Brain microvascular endothelial cell (primary cell): Measurements from ENCODE around the gene TMEM271.

Experiments used
- DNase-seq: peaks from one replicate; pipeline ENCODE4 v3.0.0-alpha.2; 2020
- H3K27ac ChIP-seq: fragments of 250-450 bp; sonication (Bioruptor Pico); 2 replicates; pipeline ENCODE4 v1.5.1; 2020; ENCODE audit warnings: mild to moderate bottlenecking, moderate library complexity
- H3K27me3 ChIP-seq: fragments of 250-450 bp; sonication (Bioruptor Pico); replicated peaks from 2 replicates; pipeline ENCODE4 v1.5.1; 2020; ENCODE audit warnings: mild to moderate bottlenecking
- H3K36me3 ChIP-seq: fragments of 250-450 bp; sonication (Bioruptor Pico); replicated peaks from 2 replicates; pipeline ENCODE4 v1.5.1; 2020; ENCODE audit warnings: mild to moderate bottlenecking
- H3K4me3 ChIP-seq: 2 replicates; pipeline ENCODE4 v1.5.1; 2011; ENCODE audit warnings: low read depth, mild to moderate bottlenecking, control low read depth, low read length, moderate library complexity
- CTCF ChIP-seq: IDR thresholded peaks from 2 replicates; pipeline ENCODE4 v1.5.1; 2011; ENCODE audit warnings: low read depth, mild to moderate bottlenecking, moderate library complexity, low read length, control low read depth, inconsistent platforms; ENCODE audit errors: missing control alignments
- in situ Hi-C: cut with HindIII; loops from 2 replicates; pipeline ENCODE4 v1.10.0; 2017; ENCODE audit warnings: low sequenced_read_pairs, low pct_ligation_motif_present

The TMEM271 gene

GRCh38 chr4:572594-572993 lies 3.5 kb downstream of the TMEM271 start:
- H3K27me3 ChIP-seq: peaks cover 31% of the 10 kb centered on the region
- H3K36me3 ChIP-seq: no peaks in the 10 kb centered on the region
- no peak for DNase-seq
- no peak for TF ChIP-seq CTCF
- H3K27ac ChIP-seq: no peak overlapping the region
- in situ Hi-C loops: no loop called here
- no peak overlapping the region for H3K4me3 ChIP-seq

GRCh38 chr4:571838-572572 lies 4.1 kb downstream of the TMEM271 start:
- TF ChIP-seq CTCF: no peak
- peaks cover 25% of the 10 kb centered on the region for H3K27me3 ChIP-seq
- no peak overlapping the region for H3K4me3 ChIP-seq
- DNase-seq: no peak
- in situ Hi-C loops: no loop called here
- H3K36me3 ChIP-seq: no peaks in the 10 kb centered on the region
- no peak overlapping the region for H3K27ac ChIP-seq

DNA sequence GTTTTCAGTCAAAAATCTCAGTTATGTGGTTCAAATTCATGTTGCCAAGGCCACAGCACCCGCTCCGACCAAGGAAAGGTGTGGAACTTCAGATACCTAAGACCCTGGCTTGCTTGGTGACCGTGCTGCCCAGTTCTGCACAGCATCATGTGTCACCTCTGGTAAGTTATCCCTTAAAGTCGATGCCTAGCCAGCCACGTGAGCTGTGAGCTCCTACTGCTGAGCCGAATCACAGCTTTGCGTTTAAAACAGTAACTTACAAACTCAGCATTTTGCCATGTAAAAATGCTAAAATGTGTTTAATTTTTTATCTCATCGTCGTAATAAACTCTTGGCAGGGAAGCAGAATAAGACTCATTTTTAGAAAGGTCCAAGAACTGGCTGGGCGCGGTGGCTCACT lies 5.3 kb downstream of the TMEM271 start:
- peaks cover 21% of the 10 kb centered on the region for H3K27me3 ChIP-seq
- no peak overlapping the region for H3K4me3 ChIP-seq
- TF ChIP-seq CTCF: no peak
- no peaks in the 10 kb centered on the region for H3K36me3 ChIP-seq
- DNase-seq: no peak
- in situ Hi-C loops: no loop called here
- no peak overlapping the region for H3K27ac ChIP-seq

- H3K27me3 ChIP-seq: peaks cover 16% of the 10 kb centered on the region
- in situ Hi-C loops: no loop called here
- TF ChIP-seq CTCF: no peak
- no peak for DNase-seq
- no peak overlapping the region for H3K27ac ChIP-seq
- H3K36me3 ChIP-seq: no peaks in the 10 kb centered on the region
- no peak overlapping the region for H3K4me3 ChIP-seq
Observed at GRCh38 chr4:569958-570667, 6.0 kb downstream of the TMEM271 start.

GRCh38 chr4:568962-569361 lies 7.1 kb downstream of the TMEM271 start:
- no peak overlapping the region for H3K27ac ChIP-seq
- in situ Hi-C loops: no loop called here
- DNase-seq: no peak
- TF ChIP-seq CTCF: no peak
- H3K36me3 ChIP-seq: no peaks in the 10 kb centered on the region
- H3K4me3 ChIP-seq: no peak overlapping the region
- H3K27me3 ChIP-seq: peaks cover 6% of the 10 kb centered on the region
